Endothelial cell of umbilical vein (primary cell): ENCODE results near the gene MUCL3.

Source experiments
- EZH2 ChIP-seq: IDR thresholded peaks from 2 replicates; pipeline ENCODE4 v1.6.1; 2012; ENCODE audit warnings: borderline replicate concordance, low read depth, mild to moderate bottlenecking, moderate library complexity, low read length, inconsistent platforms; ENCODE audit not compliant: severe bottlenecking
- FOS ChIP-seq: IDR thresholded peaks from 2 replicates; pipeline ENCODE4 v1.6.1; 2011; ENCODE audit warnings: mild to moderate bottlenecking, low read length, moderate library complexity, borderline replicate concordance; ENCODE audit not compliant: insufficient read depth
- JUN ChIP-seq: IDR thresholded peaks from 2 replicates; pipeline ENCODE4 v1.6.1; 2011; ENCODE audit warnings: borderline replicate concordance, low read depth; ENCODE audit not compliant: insufficient read length, insufficient read depth
- POLR2A ChIP-seq: IDR thresholded peaks from 2 replicates; pipeline ENCODE4 v1.6.1; 2012; ENCODE audit warnings: low read depth, mild to moderate bottlenecking, control low read depth, low read length
- POLR2AphosphoS5 ChIP-seq: IDR thresholded peaks from 2 replicates; pipeline ENCODE4 v1.6.1; 2012; ENCODE audit warnings: low read depth, mild to moderate bottlenecking, control low read depth, low read length, moderate library complexity; ENCODE audit not compliant: insufficient read depth
- TF ChIP-seq, protein P1 (sequence below), 2 donors: IDR thresholded peaks; 1 replicate in 1 of 2; 2 replicates in 1 of 2; pipeline ENCODE4 v1.5.1; 2011; ENCODE audit warnings: low read length in 2 of 2, mild to moderate bottlenecking in 2 of 2, moderate library complexity in 2 of 2, control low read depth in 1 of 2, inconsistent platforms in 1 of 2, low read depth in 1 of 2; ENCODE audit not compliant: insufficient read depth in 1 of 2; ENCODE audit errors: extremely low read depth in 1 of 2
- TF ChIP-seq, protein P2 (sequence below): IDR thresholded peaks from 2 replicates; pipeline ENCODE4 v1.6.1; 2011; ENCODE audit not compliant: insufficient read depth, insufficient read length

DNA sequence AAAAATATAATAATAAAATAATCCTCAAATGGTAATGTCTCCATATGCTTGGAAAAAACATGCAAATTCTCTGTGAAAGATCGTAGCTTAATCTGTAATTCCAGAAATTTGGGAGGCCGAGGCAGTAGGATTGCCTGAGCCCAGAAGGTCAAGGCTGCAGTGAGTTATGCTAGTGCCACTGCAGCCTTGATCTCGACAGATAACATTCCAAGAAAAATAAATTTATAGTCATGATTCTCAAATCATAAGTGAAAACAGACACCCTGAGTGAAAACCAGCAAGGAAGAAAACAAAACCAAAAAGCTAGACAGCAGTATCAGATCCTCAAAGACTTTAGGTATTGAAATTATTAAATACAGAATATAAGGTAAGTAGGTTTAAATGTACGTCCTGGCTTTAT, 38.9 kb downstream of the MUCL3 start:
- TF ChIP-seq, protein P1, sequence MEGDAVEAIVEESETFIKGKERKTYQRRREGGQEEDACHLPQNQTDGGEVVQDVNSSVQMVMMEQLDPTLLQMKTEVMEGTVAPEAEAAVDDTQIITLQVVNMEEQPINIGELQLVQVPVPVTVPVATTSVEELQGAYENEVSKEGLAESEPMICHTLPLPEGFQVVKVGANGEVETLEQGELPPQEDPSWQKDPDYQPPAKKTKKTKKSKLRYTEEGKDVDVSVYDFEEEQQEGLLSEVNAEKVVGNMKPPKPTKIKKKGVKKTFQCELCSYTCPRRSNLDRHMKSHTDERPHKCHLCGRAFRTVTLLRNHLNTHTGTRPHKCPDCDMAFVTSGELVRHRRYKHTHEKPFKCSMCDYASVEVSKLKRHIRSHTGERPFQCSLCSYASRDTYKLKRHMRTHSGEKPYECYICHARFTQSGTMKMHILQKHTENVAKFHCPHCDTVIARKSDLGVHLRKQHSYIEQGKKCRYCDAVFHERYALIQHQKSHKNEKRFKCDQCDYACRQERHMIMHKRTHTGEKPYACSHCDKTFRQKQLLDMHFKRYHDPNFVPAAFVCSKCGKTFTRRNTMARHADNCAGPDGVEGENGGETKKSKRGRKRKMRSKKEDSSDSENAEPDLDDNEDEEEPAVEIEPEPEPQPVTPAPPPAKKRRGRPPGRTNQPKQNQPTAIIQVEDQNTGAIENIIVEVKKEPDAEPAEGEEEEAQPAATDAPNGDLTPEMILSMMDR (IDR thresholded peaks at IDR 0.05; ENCODE audit: extremely low read depth in 1 of 2, insufficient read depth in 1 of 2, low read depth in 1 of 2, low read length in 2 of 2): no peak
- TF ChIP-seq POLR2AphosphoS5 (no peak), POLR2A (no peak), EZH2 (no peak), JUN (no peak), FOS (no peak)
- TF ChIP-seq, protein P2, sequence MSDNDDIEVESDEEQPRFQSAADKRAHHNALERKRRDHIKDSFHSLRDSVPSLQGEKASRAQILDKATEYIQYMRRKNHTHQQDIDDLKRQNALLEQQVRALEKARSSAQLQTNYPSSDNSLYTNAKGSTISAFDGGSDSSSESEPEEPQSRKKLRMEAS: no peak
